Neural cell (in vitro differentiated cells): ENCODE results near the gene SERINC4. TPM values are rescaled to one million over a fixed set of nuclear protein-coding genes. Genes with fewer than 3 reads are reported as not detected.

ENCODE experiments used
- H2AFZ ChIP-seq: fragments of 200-600, 300-800 bp; sonication (generic), shearing (Covaris generic); 2 replicates; pipeline ENCODE4 v1.6.0; 2014; ENCODE audit warnings: low read depth, mild to moderate bottlenecking, antibody characterized with exemption, low read length, moderate library complexity
- H3F3A ChIP-seq: fragments of 200-600 bp; shearing (Covaris generic); 2 replicates; pipeline ENCODE4 v1.6.1; 2016; ENCODE audit warnings: mild to moderate bottlenecking, moderate library complexity, mixed read lengths, antibody characterized with exemption, low read length; ENCODE audit not compliant: insufficient read depth, poor library complexity, severe bottlenecking
- H3K27ac ChIP-seq: fragments of 200-600, 300-800 bp; sonication (generic), shearing (Covaris generic); 2 replicates; pipeline ENCODE4 v1.5.1; 2014; ENCODE audit warnings: mild to moderate bottlenecking, low read length, moderate library complexity
- H3K27me3 ChIP-seq: fragments of 300-800, 200-600 bp; sonication (generic), shearing (Covaris generic); 2 replicates; pipeline ENCODE4 v1.6.0; 2014; ENCODE audit warnings: mild to moderate bottlenecking, low read depth, low read length, moderate library complexity; ENCODE audit not compliant: insufficient read depth
- H3K36me3 ChIP-seq: fragments of 300-800, 200-600 bp; sonication (generic), shearing (Covaris generic); 2 replicates; pipeline ENCODE4 v1.5.1; 2014; ENCODE audit warnings: mild to moderate bottlenecking, antibody characterized with exemption, low read length, moderate library complexity; ENCODE audit not compliant: insufficient read depth
- H3K4me2 ChIP-seq: fragments of 300-800, 200-600 bp; sonication (generic), shearing (Covaris generic); 2 replicates; pipeline ENCODE4 v1.6.0; 2014; ENCODE audit warnings: mild to moderate bottlenecking, low read length
- H3K4me3 ChIP-seq: fragments of 300-800, 200-600 bp; sonication (generic), shearing (Covaris generic); 2 replicates; pipeline ENCODE4 v1.5.1; 2014; ENCODE audit warnings: mild to moderate bottlenecking, low read length, moderate library complexity
- H3K79me2 ChIP-seq: fragments of 200-600 bp; shearing (Covaris generic); replicated peaks from 2 replicates; pipeline ENCODE4 v1.6.0; 2014; ENCODE audit warnings: mild to moderate bottlenecking, low read length, moderate library complexity; ENCODE audit not compliant: insufficient read depth
- H3K9ac ChIP-seq: fragments of 300-800, 200-600 bp; sonication (generic), shearing (Covaris generic); 2 replicates; pipeline ENCODE4 v1.6.1; 2016; ENCODE audit warnings: mild to moderate bottlenecking, low read length, mixed read lengths
- H3K9me2 ChIP-seq: fragments of 200-600 bp; shearing (Covaris generic); 2 replicates; pipeline ENCODE4 v1.6.1; 2016; ENCODE audit warnings: mild to moderate bottlenecking, low read length, mixed read lengths; ENCODE audit not compliant: insufficient read depth
- H3K9me3 ChIP-seq: fragments of 200-600, 300-800 bp; sonication (generic), shearing (Covaris generic); 2 replicates; pipeline ENCODE4 v1.6.1; 2016; ENCODE audit warnings: mild to moderate bottlenecking, mixed run types, low read length, moderate library complexity, mixed read lengths
- H4K20me1 ChIP-seq: fragments of 200-600 bp; shearing (Covaris generic); 2 replicates; pipeline ENCODE4 v1.6.1; 2016; ENCODE audit warnings: mild to moderate bottlenecking, mixed run types; ENCODE audit not compliant: insufficient read depth
- EP300 ChIP-seq: fragments of 450-650 bp; conservative IDR thresholded peaks from 2 replicates; pipeline ENCODE4 v1.6.1; 2014; ENCODE audit warnings: antibody characterized with exemption, mild to moderate bottlenecking, moderate library complexity; ENCODE audit not compliant: poor library complexity, severe bottlenecking
- EZH2 ChIP-seq: fragments of 200-600, 300-800 bp; shearing (Covaris generic), sonication (generic); IDR thresholded peaks from 2 replicates; pipeline ENCODE4 v1.6.1; 2014; ENCODE audit warnings: antibody characterized with exemption, low read length, borderline replicate concordance, mild to moderate bottlenecking; ENCODE audit not compliant: insufficient read depth, poor library complexity, severe bottlenecking
- MXI1 ChIP-seq: fragments of 450-650 bp; conservative IDR thresholded peaks from 2 replicates; pipeline ENCODE4 v1.6.1; 2014; ENCODE audit warnings: antibody characterized with exemption, mild to moderate bottlenecking; ENCODE audit not compliant: poor library complexity, severe bottlenecking
- POLR2AphosphoS5 ChIP-seq: IDR thresholded peaks from 2 replicates; pipeline ENCODE4 v1.6.1; 2012
- RAD21 ChIP-seq: fragments of 450-650 bp; conservative IDR thresholded peaks from 2 replicates; pipeline ENCODE4 v1.6.1; 2014; ENCODE audit warnings: antibody characterized with exemption, mild to moderate bottlenecking, moderate library complexity
- SMC3 ChIP-seq: fragments of 450-650 bp; conservative IDR thresholded peaks from 2 replicates; pipeline ENCODE4 v1.6.1; 2014; ENCODE audit warnings: antibody characterized with exemption, mild to moderate bottlenecking, moderate library complexity; ENCODE audit not compliant: poor library complexity
- TAF1 ChIP-seq: IDR thresholded peaks from 2 replicates; pipeline ENCODE4 v1.6.1; 2012; ENCODE audit warnings: low read depth
- polyA plus RNA-seq: library from polyadenylated mRNA; depleted of rRNA; stranded (reverse); fragments of >200 nt; gene quantifications from 2 replicates; pipeline ENCODE4 v1.2.3, GENCODE V29; 2014
- TF ChIP-seq, protein P1 (sequence below): IDR thresholded peaks from 2 replicates; pipeline ENCODE4 v1.6.1; 2012; ENCODE audit warnings: borderline replicate concordance
- TF ChIP-seq, protein P2 (sequence below): fragments of 450-650 bp; IDR thresholded peaks from 2 replicates; pipeline ENCODE4 v1.5.1; 2014; ENCODE audit warnings: antibody characterized with exemption, mild to moderate bottlenecking, moderate library complexity; ENCODE audit not compliant: poor library complexity, severe bottlenecking

The SERINC4 gene
- polyA plus RNA-seq, 1 donor from 2014 or later: 0.47 TPM

DNA sequence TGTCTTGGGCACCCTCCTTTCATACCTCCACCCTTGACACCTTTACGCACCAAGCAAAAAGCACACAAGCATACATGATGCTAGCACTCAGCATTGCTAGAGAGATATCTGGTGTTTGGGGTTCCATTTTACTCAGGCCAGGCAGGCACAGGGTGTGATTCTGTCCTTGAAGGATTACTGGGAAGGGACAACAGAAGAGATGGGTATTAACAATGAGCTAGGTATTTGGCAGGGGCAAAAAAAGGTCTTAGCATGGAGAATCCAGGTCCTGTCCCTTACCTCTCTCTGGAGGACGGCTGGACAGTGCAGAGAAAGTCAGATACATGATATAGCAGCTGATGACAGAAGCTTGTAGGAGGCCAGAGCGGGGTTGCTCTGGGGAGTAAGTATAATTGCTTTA lies 3.5 kb downstream of the SERINC4 start:
- Histone ChIP-seq H3K9me2 (no peaks in the 10 kb centered on the region), H2AFZ (no peak overlapping the region), H3K9ac (no peak overlapping the region), H4K20me1 (no peaks in the 10 kb centered on the region), H3K27me3 (no peaks in the 10 kb centered on the region), H3F3A (no peaks in the 10 kb centered on the region), H3K36me3 (peaks cover 10% of the 10 kb centered on the region), H3K4me2 (no peak overlapping the region), H3K9me3 (no peaks in the 10 kb centered on the region), H3K27ac (no peak overlapping the region), H3K4me3 (no peak overlapping the region), H3K79me2 (peaks cover 16% of the 10 kb centered on the region)
- TF ChIP-seq, protein P1, sequence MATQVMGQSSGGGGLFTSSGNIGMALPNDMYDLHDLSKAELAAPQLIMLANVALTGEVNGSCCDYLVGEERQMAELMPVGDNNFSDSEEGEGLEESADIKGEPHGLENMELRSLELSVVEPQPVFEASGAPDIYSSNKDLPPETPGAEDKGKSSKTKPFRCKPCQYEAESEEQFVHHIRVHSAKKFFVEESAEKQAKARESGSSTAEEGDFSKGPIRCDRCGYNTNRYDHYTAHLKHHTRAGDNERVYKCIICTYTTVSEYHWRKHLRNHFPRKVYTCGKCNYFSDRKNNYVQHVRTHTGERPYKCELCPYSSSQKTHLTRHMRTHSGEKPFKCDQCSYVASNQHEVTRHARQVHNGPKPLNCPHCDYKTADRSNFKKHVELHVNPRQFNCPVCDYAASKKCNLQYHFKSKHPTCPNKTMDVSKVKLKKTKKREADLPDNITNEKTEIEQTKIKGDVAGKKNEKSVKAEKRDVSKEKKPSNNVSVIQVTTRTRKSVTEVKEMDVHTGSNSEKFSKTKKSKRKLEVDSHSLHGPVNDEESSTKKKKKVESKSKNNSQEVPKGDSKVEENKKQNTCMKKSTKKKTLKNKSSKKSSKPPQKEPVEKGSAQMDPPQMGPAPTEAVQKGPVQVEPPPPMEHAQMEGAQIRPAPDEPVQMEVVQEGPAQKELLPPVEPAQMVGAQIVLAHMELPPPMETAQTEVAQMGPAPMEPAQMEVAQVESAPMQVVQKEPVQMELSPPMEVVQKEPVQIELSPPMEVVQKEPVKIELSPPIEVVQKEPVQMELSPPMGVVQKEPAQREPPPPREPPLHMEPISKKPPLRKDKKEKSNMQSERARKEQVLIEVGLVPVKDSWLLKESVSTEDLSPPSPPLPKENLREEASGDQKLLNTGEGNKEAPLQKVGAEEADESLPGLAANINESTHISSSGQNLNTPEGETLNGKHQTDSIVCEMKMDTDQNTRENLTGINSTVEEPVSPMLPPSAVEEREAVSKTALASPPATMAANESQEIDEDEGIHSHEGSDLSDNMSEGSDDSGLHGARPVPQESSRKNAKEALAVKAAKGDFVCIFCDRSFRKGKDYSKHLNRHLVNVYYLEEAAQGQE: no peak
- TF ChIP-seq EZH2 (no peak), SMC3 (no peak), POLR2AphosphoS5 (no peak), TAF1 (no peak), RAD21 (no peak), MXI1 (no peak), EP300 (no peak)
- TF ChIP-seq, protein P2, sequence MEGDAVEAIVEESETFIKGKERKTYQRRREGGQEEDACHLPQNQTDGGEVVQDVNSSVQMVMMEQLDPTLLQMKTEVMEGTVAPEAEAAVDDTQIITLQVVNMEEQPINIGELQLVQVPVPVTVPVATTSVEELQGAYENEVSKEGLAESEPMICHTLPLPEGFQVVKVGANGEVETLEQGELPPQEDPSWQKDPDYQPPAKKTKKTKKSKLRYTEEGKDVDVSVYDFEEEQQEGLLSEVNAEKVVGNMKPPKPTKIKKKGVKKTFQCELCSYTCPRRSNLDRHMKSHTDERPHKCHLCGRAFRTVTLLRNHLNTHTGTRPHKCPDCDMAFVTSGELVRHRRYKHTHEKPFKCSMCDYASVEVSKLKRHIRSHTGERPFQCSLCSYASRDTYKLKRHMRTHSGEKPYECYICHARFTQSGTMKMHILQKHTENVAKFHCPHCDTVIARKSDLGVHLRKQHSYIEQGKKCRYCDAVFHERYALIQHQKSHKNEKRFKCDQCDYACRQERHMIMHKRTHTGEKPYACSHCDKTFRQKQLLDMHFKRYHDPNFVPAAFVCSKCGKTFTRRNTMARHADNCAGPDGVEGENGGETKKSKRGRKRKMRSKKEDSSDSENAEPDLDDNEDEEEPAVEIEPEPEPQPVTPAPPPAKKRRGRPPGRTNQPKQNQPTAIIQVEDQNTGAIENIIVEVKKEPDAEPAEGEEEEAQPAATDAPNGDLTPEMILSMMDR: no peak

DNA sequence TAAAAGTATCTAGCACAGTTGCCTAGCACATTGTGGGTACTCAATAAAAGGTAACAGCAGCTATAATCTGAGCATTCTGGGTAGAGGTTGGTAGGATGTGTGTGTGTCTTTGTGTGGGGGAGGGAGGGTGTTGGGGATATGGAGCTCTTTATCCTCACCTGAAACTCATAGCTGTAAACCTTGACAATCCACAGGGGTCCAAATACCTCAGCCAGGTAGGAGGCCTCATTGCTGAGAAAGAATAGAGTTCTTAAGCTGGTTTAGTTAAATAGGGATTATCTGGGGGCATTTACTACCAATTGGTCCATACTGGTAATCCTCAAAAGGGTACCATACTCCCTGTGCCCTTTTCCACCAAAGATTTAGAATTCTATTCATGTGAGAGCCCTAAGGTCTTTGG lies 4.0 kb downstream of the SERINC4 start:
- no peaks in the 10 kb centered on the region for H4K20me1 ChIP-seq
- H3K9me3 ChIP-seq: no peaks in the 10 kb centered on the region
- TF ChIP-seq, protein P2: no peak
- no peak for TF ChIP-seq EZH2
- H3F3A ChIP-seq: no peaks in the 10 kb centered on the region
- peaks cover 10% of the 10 kb centered on the region for H3K36me3 ChIP-seq
- H3K79me2 ChIP-seq: peaks cover 13% of the 10 kb centered on the region
- no peak overlapping the region for H3K9ac ChIP-seq
- no peak overlapping the region for H3K4me2 ChIP-seq
- H2AFZ ChIP-seq: no peak overlapping the region
- no peak overlapping the region for H3K27ac ChIP-seq
- H3K9me2 ChIP-seq: no peaks in the 10 kb centered on the region
- H3K27me3 ChIP-seq: no peaks in the 10 kb centered on the region
- no peak overlapping the region for H3K4me3 ChIP-seq
